Neural cell (in vitro differentiated cells): ENCODE data around the gene COL23A1. TPM values are rescaled to one million over a fixed set of nuclear protein-coding genes. Genes with fewer than 3 reads are reported as not detected.

ENCODE experiments used
- H2AFZ ChIP-seq: fragments of 200-600, 300-800 bp; sonication (generic), shearing (Covaris generic); 2 replicates; pipeline ENCODE4 v1.6.0; 2014; ENCODE audit warnings: low read depth, mild to moderate bottlenecking, antibody characterized with exemption, low read length, moderate library complexity
- H3F3A ChIP-seq: fragments of 200-600 bp; shearing (Covaris generic); 2 replicates; pipeline ENCODE4 v1.6.1; 2016; ENCODE audit warnings: mild to moderate bottlenecking, moderate library complexity, mixed read lengths, antibody characterized with exemption, low read length; ENCODE audit not compliant: insufficient read depth, poor library complexity, severe bottlenecking
- H3K27ac ChIP-seq: fragments of 200-600, 300-800 bp; sonication (generic), shearing (Covaris generic); 2 replicates; pipeline ENCODE4 v1.5.1; 2014; ENCODE audit warnings: mild to moderate bottlenecking, low read length, moderate library complexity
- H3K27me3 ChIP-seq: fragments of 300-800, 200-600 bp; sonication (generic), shearing (Covaris generic); 2 replicates; pipeline ENCODE4 v1.6.0; 2014; ENCODE audit warnings: mild to moderate bottlenecking, low read depth, low read length, moderate library complexity; ENCODE audit not compliant: insufficient read depth
- H3K36me3 ChIP-seq: fragments of 300-800, 200-600 bp; sonication (generic), shearing (Covaris generic); 2 replicates; pipeline ENCODE4 v1.5.1; 2014; ENCODE audit warnings: mild to moderate bottlenecking, antibody characterized with exemption, low read length, moderate library complexity; ENCODE audit not compliant: insufficient read depth
- H3K4me2 ChIP-seq: fragments of 300-800, 200-600 bp; sonication (generic), shearing (Covaris generic); 2 replicates; pipeline ENCODE4 v1.6.0; 2014; ENCODE audit warnings: mild to moderate bottlenecking, low read length
- H3K4me3 ChIP-seq: fragments of 300-800, 200-600 bp; sonication (generic), shearing (Covaris generic); 2 replicates; pipeline ENCODE4 v1.5.1; 2014; ENCODE audit warnings: mild to moderate bottlenecking, low read length, moderate library complexity
- H3K79me2 ChIP-seq: fragments of 200-600 bp; shearing (Covaris generic); replicated peaks from 2 replicates; pipeline ENCODE4 v1.6.0; 2014; ENCODE audit warnings: mild to moderate bottlenecking, low read length, moderate library complexity; ENCODE audit not compliant: insufficient read depth
- H3K9ac ChIP-seq: fragments of 300-800, 200-600 bp; sonication (generic), shearing (Covaris generic); 2 replicates; pipeline ENCODE4 v1.6.1; 2016; ENCODE audit warnings: mild to moderate bottlenecking, low read length, mixed read lengths
- H3K9me2 ChIP-seq: fragments of 200-600 bp; shearing (Covaris generic); 2 replicates; pipeline ENCODE4 v1.6.1; 2016; ENCODE audit warnings: mild to moderate bottlenecking, low read length, mixed read lengths; ENCODE audit not compliant: insufficient read depth
- H3K9me3 ChIP-seq: fragments of 200-600, 300-800 bp; sonication (generic), shearing (Covaris generic); 2 replicates; pipeline ENCODE4 v1.6.1; 2016; ENCODE audit warnings: mild to moderate bottlenecking, mixed run types, low read length, moderate library complexity, mixed read lengths
- H4K20me1 ChIP-seq: fragments of 200-600 bp; shearing (Covaris generic); 2 replicates; pipeline ENCODE4 v1.6.1; 2016; ENCODE audit warnings: mild to moderate bottlenecking, mixed run types; ENCODE audit not compliant: insufficient read depth
- EP300 ChIP-seq: fragments of 450-650 bp; conservative IDR thresholded peaks from 2 replicates; pipeline ENCODE4 v1.6.1; 2014; ENCODE audit warnings: antibody characterized with exemption, mild to moderate bottlenecking, moderate library complexity; ENCODE audit not compliant: poor library complexity, severe bottlenecking
- EZH2 ChIP-seq: fragments of 200-600, 300-800 bp; shearing (Covaris generic), sonication (generic); IDR thresholded peaks from 2 replicates; pipeline ENCODE4 v1.6.1; 2014; ENCODE audit warnings: antibody characterized with exemption, low read length, borderline replicate concordance, mild to moderate bottlenecking; ENCODE audit not compliant: insufficient read depth, poor library complexity, severe bottlenecking
- MXI1 ChIP-seq: fragments of 450-650 bp; conservative IDR thresholded peaks from 2 replicates; pipeline ENCODE4 v1.6.1; 2014; ENCODE audit warnings: antibody characterized with exemption, mild to moderate bottlenecking; ENCODE audit not compliant: poor library complexity, severe bottlenecking
- POLR2AphosphoS5 ChIP-seq: IDR thresholded peaks from 2 replicates; pipeline ENCODE4 v1.6.1; 2012
- RAD21 ChIP-seq: fragments of 450-650 bp; conservative IDR thresholded peaks from 2 replicates; pipeline ENCODE4 v1.6.1; 2014; ENCODE audit warnings: antibody characterized with exemption, mild to moderate bottlenecking, moderate library complexity
- SMC3 ChIP-seq: fragments of 450-650 bp; conservative IDR thresholded peaks from 2 replicates; pipeline ENCODE4 v1.6.1; 2014; ENCODE audit warnings: antibody characterized with exemption, mild to moderate bottlenecking, moderate library complexity; ENCODE audit not compliant: poor library complexity
- TAF1 ChIP-seq: IDR thresholded peaks from 2 replicates; pipeline ENCODE4 v1.6.1; 2012; ENCODE audit warnings: low read depth
- polyA plus RNA-seq: library from polyadenylated mRNA; depleted of rRNA; stranded (reverse); fragments of >200 nt; gene quantifications from 2 replicates; pipeline ENCODE4 v1.2.3, GENCODE V29; 2014
- TF ChIP-seq, protein P1 (sequence below): fragments of 450-650 bp; IDR thresholded peaks from 2 replicates; pipeline ENCODE4 v1.5.1; 2014; ENCODE audit warnings: antibody characterized with exemption, mild to moderate bottlenecking, moderate library complexity; ENCODE audit not compliant: poor library complexity, severe bottlenecking
- TF ChIP-seq, protein P2 (sequence below): IDR thresholded peaks from 2 replicates; pipeline ENCODE4 v1.6.1; 2012; ENCODE audit warnings: borderline replicate concordance

Gene COL23A1
- polyA plus RNA-seq, 1 donor from 2014 or later, result not detected

DNA sequence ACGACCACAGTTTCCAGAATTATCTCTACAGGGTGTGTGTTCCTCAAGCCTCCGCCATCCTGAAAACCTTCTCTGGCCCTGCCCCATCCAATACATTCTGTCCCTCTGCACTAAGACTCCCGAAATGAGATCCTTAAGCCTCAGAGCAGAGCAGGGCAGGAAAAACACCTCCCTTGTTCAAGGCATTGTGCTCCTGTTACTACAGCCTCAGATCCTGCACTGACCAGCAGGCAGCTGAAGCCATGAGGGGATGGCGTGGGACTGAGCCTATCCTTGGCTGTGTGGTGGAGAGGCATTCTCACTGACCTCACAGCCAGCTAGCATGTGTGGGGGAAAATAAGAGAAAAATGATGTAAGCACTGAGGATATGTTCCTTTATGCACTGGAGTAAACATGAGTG lies 250.9 kb downstream of the COL23A1 start:
- TF ChIP-seq MXI1, result no peak
- TF ChIP-seq, protein P1, sequence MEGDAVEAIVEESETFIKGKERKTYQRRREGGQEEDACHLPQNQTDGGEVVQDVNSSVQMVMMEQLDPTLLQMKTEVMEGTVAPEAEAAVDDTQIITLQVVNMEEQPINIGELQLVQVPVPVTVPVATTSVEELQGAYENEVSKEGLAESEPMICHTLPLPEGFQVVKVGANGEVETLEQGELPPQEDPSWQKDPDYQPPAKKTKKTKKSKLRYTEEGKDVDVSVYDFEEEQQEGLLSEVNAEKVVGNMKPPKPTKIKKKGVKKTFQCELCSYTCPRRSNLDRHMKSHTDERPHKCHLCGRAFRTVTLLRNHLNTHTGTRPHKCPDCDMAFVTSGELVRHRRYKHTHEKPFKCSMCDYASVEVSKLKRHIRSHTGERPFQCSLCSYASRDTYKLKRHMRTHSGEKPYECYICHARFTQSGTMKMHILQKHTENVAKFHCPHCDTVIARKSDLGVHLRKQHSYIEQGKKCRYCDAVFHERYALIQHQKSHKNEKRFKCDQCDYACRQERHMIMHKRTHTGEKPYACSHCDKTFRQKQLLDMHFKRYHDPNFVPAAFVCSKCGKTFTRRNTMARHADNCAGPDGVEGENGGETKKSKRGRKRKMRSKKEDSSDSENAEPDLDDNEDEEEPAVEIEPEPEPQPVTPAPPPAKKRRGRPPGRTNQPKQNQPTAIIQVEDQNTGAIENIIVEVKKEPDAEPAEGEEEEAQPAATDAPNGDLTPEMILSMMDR, result no peak
- TF ChIP-seq TAF1, result no peak
- no peak for TF ChIP-seq POLR2AphosphoS5
- TF ChIP-seq EZH2, result no peak
- TF ChIP-seq, protein P2, sequence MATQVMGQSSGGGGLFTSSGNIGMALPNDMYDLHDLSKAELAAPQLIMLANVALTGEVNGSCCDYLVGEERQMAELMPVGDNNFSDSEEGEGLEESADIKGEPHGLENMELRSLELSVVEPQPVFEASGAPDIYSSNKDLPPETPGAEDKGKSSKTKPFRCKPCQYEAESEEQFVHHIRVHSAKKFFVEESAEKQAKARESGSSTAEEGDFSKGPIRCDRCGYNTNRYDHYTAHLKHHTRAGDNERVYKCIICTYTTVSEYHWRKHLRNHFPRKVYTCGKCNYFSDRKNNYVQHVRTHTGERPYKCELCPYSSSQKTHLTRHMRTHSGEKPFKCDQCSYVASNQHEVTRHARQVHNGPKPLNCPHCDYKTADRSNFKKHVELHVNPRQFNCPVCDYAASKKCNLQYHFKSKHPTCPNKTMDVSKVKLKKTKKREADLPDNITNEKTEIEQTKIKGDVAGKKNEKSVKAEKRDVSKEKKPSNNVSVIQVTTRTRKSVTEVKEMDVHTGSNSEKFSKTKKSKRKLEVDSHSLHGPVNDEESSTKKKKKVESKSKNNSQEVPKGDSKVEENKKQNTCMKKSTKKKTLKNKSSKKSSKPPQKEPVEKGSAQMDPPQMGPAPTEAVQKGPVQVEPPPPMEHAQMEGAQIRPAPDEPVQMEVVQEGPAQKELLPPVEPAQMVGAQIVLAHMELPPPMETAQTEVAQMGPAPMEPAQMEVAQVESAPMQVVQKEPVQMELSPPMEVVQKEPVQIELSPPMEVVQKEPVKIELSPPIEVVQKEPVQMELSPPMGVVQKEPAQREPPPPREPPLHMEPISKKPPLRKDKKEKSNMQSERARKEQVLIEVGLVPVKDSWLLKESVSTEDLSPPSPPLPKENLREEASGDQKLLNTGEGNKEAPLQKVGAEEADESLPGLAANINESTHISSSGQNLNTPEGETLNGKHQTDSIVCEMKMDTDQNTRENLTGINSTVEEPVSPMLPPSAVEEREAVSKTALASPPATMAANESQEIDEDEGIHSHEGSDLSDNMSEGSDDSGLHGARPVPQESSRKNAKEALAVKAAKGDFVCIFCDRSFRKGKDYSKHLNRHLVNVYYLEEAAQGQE, result no peak
- TF ChIP-seq RAD21, result no peak
- TF ChIP-seq EP300, result no peak
- TF ChIP-seq SMC3, result no peak
- H3K9me2 ChIP-seq, result no peaks in the 10 kb centered on the region

DNA sequence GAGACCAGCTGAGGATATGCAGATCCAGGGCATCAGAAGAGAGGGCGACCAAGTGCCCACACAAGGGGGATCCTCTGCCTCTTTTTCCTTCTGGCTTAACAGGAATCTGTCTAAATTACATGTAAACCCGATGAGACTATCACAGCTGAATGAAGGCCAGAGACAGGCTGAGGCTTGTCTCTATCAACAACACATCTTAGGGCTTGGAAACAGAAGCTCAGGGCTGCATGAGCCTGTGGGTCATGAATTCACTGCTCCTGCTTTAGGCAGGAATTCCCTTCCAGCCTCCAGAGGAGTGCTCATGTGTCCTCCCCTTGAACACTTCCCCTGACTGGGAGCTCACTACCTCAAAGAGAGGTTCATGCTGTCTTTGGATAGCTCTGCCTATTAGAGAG lies 251.4 kb downstream of the COL23A1 start:
- no peak for TF ChIP-seq MXI1
- TF ChIP-seq TAF1, result no peak

More for the DNA sequence above, 250.9 kb downstream of the COL23A1 start:
- H3K36me3 ChIP-seq, result no peaks in the 10 kb centered on the region
- no peaks in the 10 kb centered on the region for H3F3A ChIP-seq
- no peak overlapping the region for H2AFZ ChIP-seq
- H3K4me3 ChIP-seq, result no peak overlapping the region
- no peak overlapping the region for H3K4me2 ChIP-seq
- H3K79me2 ChIP-seq, result no peaks in the 10 kb centered on the region
- no peaks in the 10 kb centered on the region for H3K9me3 ChIP-seq
- no peak overlapping the region for H3K27ac ChIP-seq
- H3K27me3 ChIP-seq, result no peaks in the 10 kb centered on the region
- H3K9ac ChIP-seq, result no peak overlapping the region
- no peaks in the 10 kb centered on the region for H4K20me1 ChIP-seq

More for the DNA sequence above, 251.4 kb downstream of the COL23A1 start:
- no peak overlapping the region for H3K9ac ChIP-seq
- no peak overlapping the region for H3K4me3 ChIP-seq
- no peaks in the 10 kb centered on the region for H3K36me3 ChIP-seq
- no peaks in the 10 kb centered on the region for H3F3A ChIP-seq
- H3K4me2 ChIP-seq, result no peak overlapping the region
- no peaks in the 10 kb centered on the region for H3K79me2 ChIP-seq
- H3K27ac ChIP-seq, result no peak overlapping the region
- no peak overlapping the region for H2AFZ ChIP-seq
- H3K9me2 ChIP-seq, result no peaks in the 10 kb centered on the region
- H4K20me1 ChIP-seq, result no peaks in the 10 kb centered on the region
- no peaks in the 10 kb centered on the region for H3K9me3 ChIP-seq
- no peaks in the 10 kb centered on the region for H3K27me3 ChIP-seq
